Activated CD4-positive, alpha-beta T cell treated with anti-CD3 and anti-CD28 coated beads for 4 hours (primary cell): ENCODE measurements around the gene PAWR.
"Not testable (repeated sequence)": the region's sequence is repeated elsewhere in the genome, so short reads cannot be mapped to it uniquely, and the experiment has no call there.

Experiments
- DNase-seq, 2 donors: peaks; one replicate each; pipeline ENCODE4 v3.0.0-alpha.2; 2020

Gene PAWR

GRCh38 chr12:79686171-79686570 lies 4.6 kb downstream of the PAWR start:
- no peak for DNase-seq

- DNase-seq: no peak
Observed at GRCh38 chr12:79685068-79685467, 5.7 kb downstream of the PAWR start.

GRCh38 chr12:79684338-79684737 lies 6.4 kb downstream of the PAWR start:
- not testable (repeated sequence) for DNase-seq

GRCh38 chr12:79682593-79682992 lies 8.2 kb downstream of the PAWR start:
- DNase-seq: no peak

- no peak for DNase-seq
Observed at GRCh38 chr12:79681008-79681590, 9.7 kb downstream of the PAWR start.

- DNase-seq: no peak
Observed at GRCh38 chr12:79680051-79680450, 10.7 kb downstream of the PAWR start.

- no peak for DNase-seq
Observed at GRCh38 chr12:79678306-79678705, 12.5 kb downstream of the PAWR start.

GRCh38 chr12:79677672-79678071 lies 13.1 kb downstream of the PAWR start:
- DNase-seq: no peak

- DNase-seq: no peak
Observed at GRCh38 chr12:79676579-79676978, 14.2 kb downstream of the PAWR start.

GRCh38 chr12:79674629-79675028 lies 16.1 kb downstream of the PAWR start:
- DNase-seq: no peak

- no peak for DNase-seq
Observed at GRCh38 chr12:79673354-79673753, 17.4 kb downstream of the PAWR start.

GRCh38 chr12:79668113-79668512 lies 22.7 kb downstream of the PAWR start:
- DNase-seq: no peak

GRCh38 chr12:79665212-79665887 lies 25.4 kb downstream of the PAWR start:
- DNase-seq: no peak

- no peak for DNase-seq
Observed at GRCh38 chr12:79664518-79664917, 26.2 kb downstream of the PAWR start.

GRCh38 chr12:79662046-79662811 lies 28.5 kb downstream of the PAWR start:
- no peak for DNase-seq

- no peak for DNase-seq
Observed at GRCh38 chr12:79661629-79662028, 29.1 kb downstream of the PAWR start.

GRCh38 chr12:79659961-79660431 lies 30.8 kb downstream of the PAWR start:
- no peak for DNase-seq

- no peak for DNase-seq
Observed at GRCh38 chr12:79658221-79658620, 32.5 kb downstream of the PAWR start.

- no peak for DNase-seq
Observed at GRCh38 chr12:79657136-79657535, 33.6 kb downstream of the PAWR start.

GRCh38 chr12:79655036-79655435 lies 35.7 kb downstream of the PAWR start:
- DNase-seq: no peak

GRCh38 chr12:79652521-79652920 lies 38.2 kb downstream of the PAWR start:
- DNase-seq: no peak

GRCh38 chr12:79650440-79650839 lies 40.3 kb downstream of the PAWR start:
- no peak for DNase-seq

- DNase-seq: no peak
Observed at GRCh38 chr12:79648881-79649280, 41.9 kb downstream of the PAWR start.

- not testable (repeated sequence) for DNase-seq
Observed at GRCh38 chr12:79646843-79647242, 43.9 kb downstream of the PAWR start.
